Osteocyte (in vitro differentiated cells): ENCODE results near the gene LSM14A. TPM values are rescaled to one million over a fixed set of nuclear protein-coding genes. Genes with fewer than 3 reads are reported as not detected.
"Not testable (repeated sequence)": the region's sequence is repeated elsewhere in the genome, so short reads cannot be mapped to it uniquely, and the experiment has no call there.

Experiments used
- DNase-seq: peaks from one replicate; pipeline ENCODE4 v3.0.0; 2021; ENCODE audit warnings: mixed read lengths; ENCODE audit not compliant: unreplicated experiment; ENCODE audit errors: extremely low spot score
- H3K27ac Mint-ChIP-seq: one replicate; pipeline ENCODE4 v1.8.0; 2021; ENCODE audit warnings: mild to moderate bottlenecking, mixed read lengths; ENCODE audit not compliant: unreplicated experiment
- H3K27me3 Mint-ChIP-seq: one replicate; pipeline ENCODE4 v1.8.0; 2021; ENCODE audit warnings: mixed read lengths; ENCODE audit not compliant: unreplicated experiment
- H3K36me3 Mint-ChIP-seq: one replicate; pipeline ENCODE4 v1.8.0; 2021; ENCODE audit warnings: mixed read lengths; ENCODE audit not compliant: unreplicated experiment
- H3K4me1 Mint-ChIP-seq: one replicate; pipeline ENCODE4 v1.8.0; 2021; ENCODE audit warnings: mixed read lengths; ENCODE audit not compliant: unreplicated experiment
- H3K4me3 Mint-ChIP-seq: one replicate; pipeline ENCODE4 v1.8.0; 2021; ENCODE audit warnings: mild to moderate bottlenecking, moderate library complexity, mixed read lengths; ENCODE audit not compliant: unreplicated experiment
- H3K9me3 Mint-ChIP-seq: one replicate; pipeline ENCODE4 v1.8.0; 2021; ENCODE audit warnings: mixed read lengths; ENCODE audit not compliant: unreplicated experiment
- CTCF ChIP-seq: fragments of 200-600 bp; sonication (generic); IDR thresholded peaks from 2 replicates; pipeline ENCODE4 v1.5.0; 2021; ENCODE audit warnings: antibody characterized with exemption, mild to moderate bottlenecking, moderate library complexity
- total RNA-seq: library from RNA; stranded (reverse); gene quantifications from 2 replicates; pipeline ENCODE4 v1.2.1, GENCODE V29; 2021

The LSM14A gene
- total RNA-seq, 1 donor from 2014 or later, result 97.8 TPM

GRCh38 chr19:34171539-34171876 is 796 bp upstream of the LSM14A start:
- TF ChIP-seq CTCF, result no peak

GRCh38 chr19:34172661-34173192 is 423 bp downstream of the LSM14A start:
- DNase-seq, result peak; percentile 85
- H3K9me3 Mint-ChIP-seq, result no peaks in the 10 kb centered on the region
- H3K27ac Mint-ChIP-seq, result peak overlapping the region; percentile 98

More at GRCh38 chr19:34171539-34171876, 796 bp upstream of the LSM14A start:
- peak overlapping the region; percentile 98 for H3K27ac Mint-ChIP-seq
- no peak for DNase-seq
- H3K4me1 Mint-ChIP-seq, result peaks cover 35% of the 10 kb centered on the region
- no peaks in the 10 kb centered on the region for H3K9me3 Mint-ChIP-seq
- H3K4me3 Mint-ChIP-seq, result peak overlapping the region; percentile 87
- peaks cover under 1% of the 10 kb centered on the region for H3K36me3 Mint-ChIP-seq
- H3K27me3 Mint-ChIP-seq, result peaks cover 6% of the 10 kb centered on the region

GRCh38 chr19:34173193-34173956 is 1.1 kb downstream of the LSM14A start:
- Mint-ChIP-seq H3K36me3 (peaks cover 2% of the 10 kb centered on the region), H3K4me1 (peaks cover 53% of the 10 kb centered on the region), H3K4me3 (peak overlapping the region; percentile 87), H3K27ac (peak overlapping the region; percentile 91), H3K27me3 (peaks cover 3% of the 10 kb centered on the region), H3K9me3 (no peaks in the 10 kb centered on the region)
- no peak for TF ChIP-seq CTCF
- DNase-seq, result peak; percentile 68

More at GRCh38 chr19:34172661-34173192, 423 bp downstream of the LSM14A start:
- Mint-ChIP-seq H3K4me1 (peaks cover 48% of the 10 kb centered on the region), H3K36me3 (peaks cover 2% of the 10 kb centered on the region), H3K4me3 (peak overlapping the region; percentile 87), H3K27me3 (peaks cover 6% of the 10 kb centered on the region)
- no peak for TF ChIP-seq CTCF

- not testable (repeated sequence) for H3K9me3 Mint-ChIP-seq, H3K27ac Mint-ChIP-seq, H3K36me3 Mint-ChIP-seq, H3K27me3 Mint-ChIP-seq, DNase-seq
- Mint-ChIP-seq H3K4me3 (peak overlapping the region; percentile 38), H3K4me1 (peaks cover 67% of the 10 kb centered on the region)
These were observed 2.9 kb downstream of the LSM14A start for GRCh38 chr19:34175173-34175572.

- no peak for DNase-seq
- H3K4me1 Mint-ChIP-seq, result peaks cover 74% of the 10 kb centered on the region
- no peaks in the 10 kb centered on the region for H3K9me3 Mint-ChIP-seq
- H3K36me3 Mint-ChIP-seq, result peaks cover 14% of the 10 kb centered on the region
- H3K4me3 Mint-ChIP-seq, result peak overlapping the region; percentile 50
- H3K27ac Mint-ChIP-seq, result no peak overlapping the region
- no peak for TF ChIP-seq CTCF
- no peaks in the 10 kb centered on the region for H3K27me3 Mint-ChIP-seq
These were observed 4.3 kb downstream of the LSM14A start for GRCh38 chr19:34176581-34176980.
